ENCODE results near the gene CDC42BPB.
"Not testable (repeated sequence)": the region's sequence is repeated elsewhere in the genome, so short reads cannot be mapped to it uniquely, and the experiment has no call there.

The CDC42BPB gene

DNA sequence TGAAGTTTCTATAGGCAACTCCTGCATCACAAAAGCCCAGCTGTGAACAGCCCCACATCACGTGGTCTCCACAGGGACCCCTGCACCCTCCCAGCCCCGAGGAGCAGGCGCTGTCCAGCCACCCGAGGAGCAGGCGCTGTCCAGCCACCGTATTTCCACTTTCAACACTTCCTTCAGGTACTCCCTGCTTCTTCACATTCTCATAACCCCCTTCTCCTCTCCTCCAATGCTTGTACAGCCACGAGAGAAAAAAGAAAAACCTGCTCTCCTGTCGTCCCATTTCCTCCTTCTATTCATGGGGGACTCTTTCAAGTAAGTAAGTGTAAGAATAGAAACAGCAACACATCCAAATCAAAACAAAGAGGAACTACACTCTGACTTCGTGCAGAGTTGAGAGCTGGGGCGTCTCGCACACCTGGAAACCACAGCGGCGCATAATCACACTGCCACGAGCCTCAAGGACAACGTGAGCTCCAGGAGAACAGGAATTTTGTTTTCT is 11.9 kb downstream of the CDC42BPB start:
- DNase-seq = no peak

DNA sequence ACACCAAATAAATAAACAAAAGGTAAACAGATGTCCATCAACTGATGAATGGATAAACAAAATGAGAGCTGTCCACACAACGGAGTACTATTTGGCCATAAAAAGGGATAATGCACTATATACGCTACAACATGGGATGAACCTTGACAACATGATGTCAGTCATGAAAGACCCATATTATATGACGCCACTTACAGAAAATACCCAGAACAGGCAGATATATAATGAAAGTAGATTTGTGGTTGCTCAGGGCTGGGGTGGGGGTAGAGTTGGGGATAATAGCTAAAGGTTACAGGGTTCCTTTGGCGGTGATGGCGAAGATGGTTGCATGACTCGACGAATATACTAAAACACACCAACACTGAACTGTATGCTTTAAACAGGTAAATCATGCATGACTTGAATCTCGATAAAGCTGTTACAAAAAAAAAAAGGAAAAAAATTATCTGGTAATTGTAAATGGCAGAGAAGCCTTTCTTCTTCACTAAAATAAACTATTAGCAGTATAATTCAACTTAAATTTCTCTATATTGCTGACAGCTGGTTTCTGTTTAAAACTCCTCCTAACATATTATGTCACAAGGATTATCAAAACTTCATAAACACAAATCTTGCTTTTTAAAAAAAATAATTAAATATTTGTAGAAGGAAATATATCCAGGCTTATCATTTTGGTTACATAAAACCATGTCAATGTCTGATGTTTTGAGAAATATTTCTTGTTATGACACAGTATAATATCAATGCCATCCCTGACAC is 13.9 kb downstream of the CDC42BPB start:
- no peak for DNase-seq

DNA sequence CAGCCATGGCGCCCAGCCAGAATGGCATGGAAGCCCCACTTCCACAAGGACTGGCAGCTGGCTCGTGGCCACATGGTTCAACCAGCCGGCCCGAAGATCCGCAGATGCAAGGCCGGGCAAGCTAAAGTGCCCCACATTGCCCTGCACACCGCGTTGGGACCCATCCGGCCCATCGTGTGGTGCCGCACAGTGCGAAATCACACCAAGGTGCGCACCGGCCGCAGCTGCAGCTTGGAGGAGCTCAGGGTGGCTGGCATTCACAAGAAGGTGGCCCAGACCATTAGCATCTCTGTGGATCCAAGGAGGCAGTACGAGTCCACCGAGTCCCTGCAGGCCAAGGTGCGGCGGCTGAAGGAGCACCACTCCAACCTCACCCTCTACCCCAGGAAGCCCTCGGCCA is 15.9 kb downstream of the CDC42BPB start:
- DNase-seq = no peak

DNA sequence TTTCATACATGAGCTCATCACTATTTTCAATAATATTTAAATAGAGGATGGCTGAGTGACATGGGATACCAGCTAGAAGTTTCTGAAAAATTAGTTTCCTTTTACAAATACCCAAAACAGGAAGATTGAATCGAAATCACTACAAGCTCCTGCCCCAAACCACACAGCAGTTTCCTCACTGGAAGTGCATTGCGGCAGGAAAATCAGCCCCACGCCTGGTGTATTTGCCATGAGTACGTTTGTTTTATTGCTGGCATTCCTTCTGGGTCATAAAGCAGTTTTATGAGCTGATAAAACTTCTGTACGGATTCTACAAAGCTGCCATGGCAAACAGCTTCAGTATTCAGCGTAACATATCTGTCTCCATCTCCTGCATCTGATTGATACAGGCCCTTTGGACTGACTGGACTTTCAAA is 23.7 kb downstream of the CDC42BPB start:
- DNase-seq = no peak

DNA sequence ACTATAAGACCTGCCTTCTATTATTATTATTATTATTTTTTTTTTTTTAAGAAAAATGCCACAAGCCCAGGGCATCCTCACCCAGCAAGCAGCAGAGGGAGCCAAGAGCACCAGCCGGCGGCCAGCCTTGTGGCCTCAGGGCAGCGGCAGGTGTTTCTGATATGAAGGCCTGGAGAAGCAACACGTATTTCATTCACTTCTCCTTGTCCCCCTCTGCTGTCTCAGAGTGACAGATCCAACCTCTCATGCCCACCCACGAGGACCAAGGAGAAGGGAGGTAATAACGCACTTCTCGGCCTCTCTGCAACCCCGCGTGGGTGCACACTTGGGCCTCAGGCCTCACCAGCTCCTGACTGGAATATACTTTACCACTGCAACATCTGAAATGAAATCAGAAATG is 25.4 kb downstream of the CDC42BPB start:
- DNase-seq = no peak

DNA sequence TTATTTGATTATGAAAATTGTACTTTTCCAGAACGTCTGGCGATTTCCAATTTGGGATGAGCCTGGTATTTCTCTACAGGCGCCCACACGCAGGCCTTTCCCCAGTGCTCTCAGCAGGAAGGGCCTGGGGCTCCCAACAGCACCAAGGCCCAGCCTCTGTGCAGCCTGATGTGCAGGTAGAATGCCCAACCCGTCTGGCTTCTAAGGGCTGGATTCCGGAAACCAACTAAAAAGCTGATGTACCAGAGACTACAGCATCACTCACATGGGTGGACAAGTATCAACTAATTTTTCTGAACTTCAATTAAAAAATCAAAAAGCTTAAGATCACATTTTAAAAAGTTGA is 25.8 kb downstream of the CDC42BPB start:
- no peak for DNase-seq

DNA sequence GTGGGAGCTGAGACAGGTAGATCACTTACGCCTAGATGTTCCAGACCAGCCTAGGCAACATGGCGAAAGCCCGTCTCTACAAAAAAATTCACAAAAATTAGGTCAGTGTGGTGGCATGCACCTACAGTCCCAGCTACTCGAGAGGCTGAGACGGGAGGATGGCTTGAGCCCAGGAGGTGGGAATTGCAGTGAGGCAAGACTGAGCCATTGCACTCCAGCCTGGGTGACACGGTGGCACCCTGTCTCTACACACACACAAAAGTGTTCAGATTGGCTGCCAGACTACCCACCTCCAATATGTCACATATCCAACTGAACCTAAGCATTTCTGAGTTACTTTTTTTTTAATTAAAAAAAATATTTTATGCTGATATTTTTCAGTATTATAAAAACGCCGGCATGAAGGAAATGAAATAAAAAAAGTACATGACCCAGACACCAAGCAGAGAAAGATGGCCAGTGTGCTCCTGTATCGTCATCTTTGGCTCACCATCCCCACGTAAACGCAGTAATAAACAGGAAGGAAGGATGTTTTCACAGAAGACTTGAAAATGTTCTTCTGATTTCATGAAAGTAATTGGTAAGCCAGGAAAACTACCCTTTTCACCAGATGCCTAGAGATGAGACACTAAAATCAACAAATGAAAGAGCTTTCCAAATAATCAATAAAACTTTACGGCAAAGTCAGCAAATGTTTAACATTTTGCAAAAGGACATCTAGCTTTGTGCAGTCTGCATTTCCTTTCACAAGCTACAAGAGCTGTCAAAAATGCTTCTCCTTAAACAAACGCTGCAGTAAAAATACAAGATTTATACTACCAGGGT is 26.4 kb downstream of the CDC42BPB start:
- no peak for DNase-seq

DNA sequence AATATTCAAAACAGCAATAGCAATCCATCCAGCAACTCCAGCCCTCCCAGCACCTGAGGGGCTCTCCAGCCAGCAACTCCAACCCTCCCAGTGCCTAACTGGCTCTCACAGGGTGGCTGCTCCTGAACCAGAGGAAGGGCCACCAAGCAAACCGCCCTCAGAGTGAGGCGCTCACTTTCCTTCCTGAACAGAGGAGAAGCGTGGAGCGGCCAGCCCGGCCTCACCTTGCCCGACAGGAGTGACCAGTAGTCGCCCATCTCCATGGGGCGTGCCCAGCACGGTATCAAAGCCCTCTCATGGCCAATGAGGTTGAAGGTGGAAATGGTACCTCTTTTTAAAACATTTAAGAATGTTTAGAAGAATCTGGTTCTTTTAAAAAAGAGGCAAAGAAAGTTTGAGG is 27.4 kb downstream of the CDC42BPB start:
- no peak for DNase-seq

DNA sequence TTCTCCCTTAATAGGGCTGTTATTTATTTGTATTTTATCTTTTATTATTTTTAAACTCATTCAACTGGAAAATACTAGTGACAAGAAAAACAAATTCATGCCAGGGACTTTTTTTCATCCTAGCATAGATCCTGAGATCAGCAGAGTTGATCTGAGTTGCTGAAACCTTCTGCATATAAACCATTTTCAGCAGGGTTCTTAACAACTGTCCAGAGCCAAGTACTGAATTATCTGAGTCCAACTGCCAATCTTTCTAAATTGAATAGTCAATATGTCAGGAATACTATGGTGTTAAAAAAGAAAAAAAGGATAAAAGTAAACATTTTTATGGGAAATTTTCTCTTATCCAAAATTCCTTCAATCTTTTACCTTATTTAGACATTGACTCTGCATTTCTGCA is 28.6 kb downstream of the CDC42BPB start:
- no peak for DNase-seq

DNA sequence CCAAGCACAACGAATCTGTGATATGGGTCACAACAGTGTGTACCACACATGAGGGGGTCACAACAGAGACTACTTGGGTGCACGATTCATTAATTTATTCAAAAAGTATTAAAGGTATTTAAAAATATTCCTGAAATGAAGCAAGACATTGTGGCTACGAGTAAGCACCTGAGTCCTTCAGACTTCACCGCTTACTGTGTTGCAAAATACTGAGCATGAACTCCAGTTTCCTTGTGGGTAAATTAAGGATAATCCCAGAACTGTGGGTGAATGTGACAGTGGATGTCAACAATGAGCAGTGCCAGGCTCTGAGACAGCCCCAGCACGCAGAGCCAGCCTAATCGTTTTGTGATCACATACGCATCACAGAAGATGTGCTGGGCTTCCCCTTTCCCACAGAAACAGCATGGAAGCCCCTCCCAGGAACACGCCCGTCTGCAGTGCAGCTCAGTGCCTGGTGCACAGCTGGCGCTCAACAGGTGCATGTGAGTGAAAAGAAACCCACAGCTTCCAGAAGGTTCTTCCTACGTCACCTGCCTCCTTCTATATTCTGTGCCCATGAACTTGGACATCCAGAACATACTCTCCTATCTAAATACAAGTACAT is 29.1 kb downstream of the CDC42BPB start:
- no peak for DNase-seq

DNA sequence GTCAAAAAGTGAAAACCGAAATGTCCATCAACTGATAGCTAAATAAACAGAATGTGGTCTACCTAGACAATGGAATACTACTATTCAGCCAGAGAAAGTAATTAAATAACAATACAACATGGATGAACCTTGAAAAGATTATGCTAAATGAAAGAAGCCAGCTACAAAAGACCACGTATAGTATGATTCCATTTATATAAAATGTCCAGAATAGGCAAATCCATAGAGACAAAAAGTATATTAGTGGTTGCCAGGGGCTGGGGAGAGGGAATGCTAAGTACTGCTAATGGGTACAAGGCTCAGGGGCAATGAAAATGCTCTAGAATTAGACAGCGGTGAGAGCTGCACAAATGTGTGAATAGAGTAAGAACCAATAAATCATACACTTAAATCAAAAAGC is 29.9 kb downstream of the CDC42BPB start:
- DNase-seq = no peak

DNA sequence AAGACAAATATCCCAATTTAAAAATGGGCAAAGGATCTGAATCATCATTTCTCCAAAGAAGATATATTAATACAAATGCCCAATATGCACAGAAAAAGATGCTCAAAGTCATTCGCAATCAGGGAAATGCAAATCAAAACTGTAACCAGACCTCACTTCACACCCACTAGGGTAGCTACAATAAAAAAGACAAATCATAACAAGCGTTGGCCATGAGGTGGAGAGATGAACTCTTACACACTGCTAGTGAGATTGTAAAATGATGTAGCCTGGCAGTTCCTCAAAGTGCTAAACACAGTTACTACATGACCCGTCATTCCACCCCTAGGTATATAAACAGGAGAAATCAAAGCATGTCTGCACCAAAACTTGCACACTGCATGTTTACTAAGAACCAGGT is 30.4 kb downstream of the CDC42BPB start:
- no peak for DNase-seq

DNA sequence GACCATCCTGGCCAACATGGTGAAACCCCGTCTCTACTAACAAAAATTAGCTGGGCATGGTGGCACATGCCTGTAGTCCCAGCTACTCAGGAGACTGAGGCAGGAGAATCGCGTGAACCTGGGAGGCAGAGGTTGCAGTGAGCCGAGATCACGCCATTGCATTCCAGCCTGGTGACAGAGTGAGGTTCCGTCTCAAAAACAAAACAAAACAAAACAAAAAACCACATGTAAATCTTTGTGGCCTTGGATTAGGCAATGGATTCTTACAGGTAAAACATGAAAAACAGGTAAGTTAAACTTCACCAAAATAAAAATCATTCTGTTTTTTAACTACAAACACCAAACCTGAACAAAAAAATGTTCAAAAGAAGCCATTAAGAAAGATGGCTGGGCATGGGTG is 31.2 kb downstream of the CDC42BPB start:
- DNase-seq = not testable (repeated sequence)

DNA sequence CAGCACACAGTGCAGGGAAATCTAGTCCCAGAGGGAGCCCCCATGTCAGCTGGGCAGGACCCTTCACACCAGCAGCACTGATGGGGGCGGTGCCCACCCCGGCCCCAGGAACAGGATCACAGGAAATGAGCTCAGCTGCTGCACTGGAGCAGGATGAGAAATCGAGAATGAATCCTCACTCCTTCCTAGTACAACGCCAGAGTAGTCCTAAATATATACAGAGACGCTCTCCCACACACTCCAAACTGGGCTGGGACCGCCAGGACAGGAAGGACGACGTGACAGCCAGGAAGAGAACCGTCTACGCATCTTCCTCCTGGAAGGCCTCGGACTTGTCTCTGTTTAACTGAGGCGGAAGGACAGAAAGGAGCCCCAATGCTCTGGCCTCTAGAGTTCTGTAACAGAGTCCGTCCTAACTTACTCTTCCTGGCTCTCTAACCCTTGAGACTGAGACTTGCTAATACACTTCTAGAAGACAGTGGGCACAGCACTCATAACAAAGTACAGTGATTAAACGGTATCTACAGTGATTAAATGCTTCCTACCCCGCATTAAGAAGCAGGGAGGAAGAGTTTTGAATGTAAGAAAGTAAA is 33.4 kb downstream of the CDC42BPB start:
- DNase-seq = no peak

DNA sequence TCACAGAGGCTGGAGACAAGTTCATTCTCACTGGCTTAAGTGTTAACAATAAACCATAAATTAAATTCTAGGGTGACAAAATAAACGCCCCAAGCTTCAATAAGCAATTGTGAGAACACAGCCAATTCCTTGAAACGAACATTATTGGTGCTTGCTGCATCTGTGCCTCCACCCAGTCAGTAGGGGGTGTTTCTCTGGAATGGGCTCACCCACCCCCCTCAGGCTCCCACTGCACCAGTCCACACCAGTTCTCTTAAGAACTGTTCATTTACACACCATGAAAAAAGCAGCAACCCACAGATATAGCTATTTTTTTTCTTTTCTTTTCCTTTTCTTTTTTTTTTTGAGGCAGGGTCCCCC is 34.7 kb downstream of the CDC42BPB start:
- no peak for DNase-seq

DNA sequence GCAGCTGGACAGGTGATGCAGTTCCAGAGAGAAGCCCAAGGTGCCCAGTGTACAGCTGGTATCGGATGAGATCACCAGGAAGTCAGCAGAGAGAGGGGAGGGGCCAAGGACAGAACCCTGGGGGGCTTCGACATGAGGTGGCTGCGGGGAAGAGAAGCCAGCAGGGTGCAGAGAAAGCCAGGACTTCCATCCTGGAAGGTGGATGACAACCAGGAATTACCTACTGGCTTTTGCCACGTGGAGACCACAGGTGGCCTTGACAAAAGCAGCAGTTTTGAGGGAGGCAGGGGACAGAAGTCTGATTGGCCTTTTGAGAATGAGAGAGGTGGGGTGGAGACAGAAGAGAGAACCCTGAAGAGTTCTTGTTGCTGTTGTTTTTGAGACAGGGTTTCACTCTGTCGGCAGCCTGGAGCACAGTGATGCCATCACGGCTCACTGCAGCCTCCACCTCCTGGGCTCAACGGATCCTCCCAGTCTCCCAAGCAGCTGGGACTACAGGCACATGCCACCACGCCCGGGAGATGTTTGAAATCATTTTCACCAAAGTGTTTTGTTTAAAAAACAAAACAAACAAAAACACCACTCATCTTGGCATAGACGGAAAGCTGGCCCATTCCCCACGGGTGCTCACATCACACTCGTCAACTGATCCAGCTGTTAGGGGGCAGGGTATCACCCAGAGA is 35.2 kb downstream of the CDC42BPB start:
- no peak for DNase-seq

DNA sequence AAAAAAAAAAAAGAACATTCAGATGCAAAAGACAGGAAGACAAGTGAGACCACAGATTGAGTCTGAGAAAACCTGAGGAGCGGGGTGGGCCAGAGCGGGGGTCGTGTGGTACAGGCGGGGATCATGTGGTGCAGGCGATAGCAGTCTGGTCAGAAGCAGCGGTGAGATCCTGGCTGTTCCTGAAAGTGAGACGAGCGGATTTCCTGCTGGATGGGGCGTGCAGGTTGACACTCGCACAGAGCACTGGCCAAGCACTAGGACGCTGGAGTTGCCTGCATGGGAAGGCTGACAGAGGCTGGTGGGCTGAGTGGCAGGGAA is 35.7 kb downstream of the CDC42BPB start:
- DNase-seq = no peak

DNA sequence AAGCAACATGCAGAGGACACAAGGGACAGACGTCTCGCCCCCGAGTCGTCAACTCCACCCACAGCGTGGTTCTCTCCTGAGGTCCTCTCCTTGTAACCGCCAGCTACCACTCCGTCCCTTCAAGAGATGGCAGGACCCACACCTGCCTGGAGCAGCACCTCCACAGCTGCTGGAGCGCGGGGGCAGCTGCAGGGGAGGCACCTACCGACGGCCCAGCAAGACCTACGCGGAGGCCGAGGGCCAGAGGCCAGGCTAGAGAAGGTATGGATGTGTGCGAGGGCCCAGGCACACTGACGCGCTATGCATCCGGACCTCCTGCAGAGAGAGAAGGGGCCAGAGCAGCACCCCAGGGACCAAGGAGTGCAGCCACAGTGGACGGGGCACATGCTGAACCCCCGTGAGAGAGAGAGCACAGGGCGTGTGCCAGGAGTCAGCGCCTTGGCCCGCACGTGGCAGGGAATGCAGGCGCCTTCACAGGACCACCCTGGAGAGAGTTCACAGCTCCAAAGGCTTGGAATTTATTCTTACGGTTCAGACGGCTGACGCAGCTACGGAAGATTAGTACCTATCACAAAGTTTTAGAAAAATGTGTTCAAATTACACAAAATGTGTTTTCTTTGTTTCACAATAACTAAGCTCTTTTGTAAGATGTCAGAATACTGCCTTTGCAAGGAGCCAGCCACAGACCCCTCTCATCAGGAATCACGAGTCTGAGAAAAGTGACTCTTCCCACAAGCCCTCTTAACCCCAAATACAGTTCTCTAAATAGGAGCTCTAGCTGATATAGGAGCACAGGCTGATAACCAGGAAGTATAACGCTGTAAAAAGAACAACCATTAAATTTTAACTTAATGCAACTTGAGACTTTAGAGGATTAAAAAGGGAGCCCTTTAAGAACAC is 36.8 kb downstream of the CDC42BPB start:
- no peak for DNase-seq

DNA sequence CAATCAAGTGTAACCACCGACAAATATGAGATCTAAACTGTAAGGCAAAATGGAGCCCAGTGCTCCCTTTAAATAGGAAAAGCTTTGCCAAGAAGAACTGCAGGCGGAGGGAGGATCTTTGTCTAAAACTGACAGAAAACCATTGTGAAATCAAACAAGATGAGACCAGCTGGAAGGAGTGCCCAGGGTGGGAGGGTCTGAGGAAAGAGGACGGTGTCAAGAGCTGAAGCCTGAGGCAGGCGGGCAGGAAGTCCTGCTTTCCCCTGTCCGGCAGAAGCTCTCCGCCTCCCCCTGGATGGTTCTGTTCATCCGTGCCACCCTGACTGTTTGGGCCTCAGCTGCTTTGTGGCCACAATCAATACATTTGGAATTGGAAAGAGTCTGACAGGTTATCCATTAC is 37.5 kb downstream of the CDC42BPB start:
- DNase-seq = no peak

DNA sequence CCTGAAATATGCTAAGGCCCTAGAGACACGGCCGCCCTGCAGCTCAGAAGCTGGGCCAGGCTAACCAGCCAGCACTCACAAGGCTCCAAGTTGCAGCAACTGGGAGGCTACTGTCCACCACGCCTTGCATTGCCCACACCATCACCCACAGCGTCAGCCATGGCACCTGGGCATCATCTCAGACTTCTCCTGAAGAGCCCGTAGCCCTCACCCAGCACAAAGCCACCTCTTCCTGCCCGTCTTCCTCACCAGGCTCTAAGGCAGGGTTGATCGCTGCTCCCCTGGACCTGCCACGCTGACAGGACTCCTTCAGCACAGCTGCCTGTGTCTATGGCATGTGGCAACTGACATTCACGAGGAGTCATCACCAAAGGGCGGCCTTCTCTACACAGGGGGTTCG is 38.1 kb downstream of the CDC42BPB start:
- no peak for DNase-seq

DNA sequence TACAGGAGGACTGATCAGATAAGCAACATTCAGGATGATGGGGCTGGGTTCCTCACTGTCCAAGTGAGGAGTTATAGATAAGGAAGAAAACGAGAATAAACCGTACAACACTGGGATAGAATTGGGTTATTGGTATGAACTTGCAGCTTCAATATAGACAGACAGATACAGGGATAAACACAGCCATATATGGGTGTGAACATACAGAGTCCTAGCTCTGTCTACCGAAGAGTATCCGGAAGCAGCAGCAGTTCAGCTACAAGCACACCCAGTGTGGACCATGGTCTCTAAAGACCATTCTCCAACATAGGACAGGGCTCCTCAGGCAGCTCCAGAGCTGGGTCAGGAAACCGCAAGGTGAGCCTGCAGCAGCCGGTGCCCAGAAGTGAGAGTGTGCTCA is 40.8 kb downstream of the CDC42BPB start:
- DNase-seq = no peak

DNA sequence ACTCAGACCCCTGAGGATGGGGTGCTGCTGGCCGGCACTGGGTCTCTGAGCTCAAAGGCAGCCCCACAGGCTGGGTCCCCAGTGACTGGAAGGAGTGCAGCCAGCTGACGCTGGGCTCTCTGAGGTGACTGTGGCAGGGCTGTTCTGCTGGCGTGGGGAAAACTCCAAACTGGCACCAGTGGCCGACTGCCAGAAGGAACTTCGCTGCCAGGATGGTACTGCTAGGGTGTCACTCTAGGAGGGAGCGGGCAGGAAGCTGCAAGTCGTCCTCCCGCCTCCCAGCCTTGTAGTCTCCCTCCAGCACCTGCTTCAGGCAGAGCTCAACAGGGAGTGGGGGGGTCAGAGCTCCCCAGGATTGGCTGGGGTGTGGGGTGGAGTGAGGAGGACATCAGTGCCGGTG is 41.3 kb downstream of the CDC42BPB start:
- DNase-seq = no peak

All from activated gamma-delta T cell treated with Interleukin-2 at 50 U/mL for 16 hours (primary cell).